PFSK-1 (cell line): ENCODE results near the gene CEP192.

Experiments used
- FOXP2 ChIP-seq: optimal IDR thresholded peaks from 2 replicates; pipeline ENCODE3; 2011; ENCODE audit warnings: borderline replicate concordance, control low read depth, inconsistent platforms; ENCODE audit not compliant: insufficient read depth; ENCODE audit errors: extremely low read length, extremely low read depth
- TAF1 ChIP-seq: IDR thresholded peaks from 2 replicates; pipeline ENCODE4 v1.6.1; 2012; ENCODE audit warnings: low read length, control low read depth, borderline replicate concordance; ENCODE audit not compliant: insufficient read depth

- TF ChIP-seq TAF1 (no peak), FOXP2 (no peak)
Observed at GRCh38 chr18:13145636-13146190, 154.6 kb downstream of the CEP192 start.
